ENCODE data around the gene DST. TPM values are rescaled to one million over a fixed set of nuclear protein-coding genes. Genes with fewer than 3 reads are reported as not detected.

Gene DST
- total RNA-seq, 4 donors from 2014 or later = 410 to 588 (median 521) TPM

GRCh38 chr6:56486681-56487080, 156.0 kb downstream of the DST start:
- no peaks in the 10 kb centered on the region for H3K27me3 ChIP-seq
- H3K27ac ChIP-seq (replicated peaks in 1 of 4) = no peak overlapping the region
- DNase-seq (ENCODE audit: extremely low spot score) = no peak
- H3K4me1 ChIP-seq = peaks cover 4 to 52% (median 39%) of the 10 kb centered on the region in 4 donors
- H3K36me3 ChIP-seq = peaks cover 21 to 76% (median 53%) of the 10 kb centered on the region in 4 donors
- 89% methylated on average over 3 of the region's 3 CpGs for WGBS
- TF ChIP-seq POLR2AphosphoS5 (IDR thresholded peaks at IDR 0.05) (no peak), POLR2A (IDR thresholded peaks at IDR 0.05; ENCODE audit: low read depth) (no peak), CTCF (IDR thresholded peaks at IDR 0.05) (no peak), EP300 (IDR thresholded peaks at IDR 0.05) (no peak)
- H3K9me3 ChIP-seq = no peaks in the 10 kb centered on the region
- intact Hi-C loops (cut with DNase I) = loop anchor here (10.0 kb wide), 1 partner anchor 112 kb away; no protein-coding TSS in a partner anchor
- no peak overlapping the region for H3K4me3 ChIP-seq

GRCh38 chr6:56484669-56485068, 158.0 kb downstream of the DST start:
- intact Hi-C loops (cut with DNase I) = loop anchor here (10.0 kb wide), 1 partner anchor 110 kb away; no protein-coding TSS in a partner anchor
- WGBS = 45% methylated on average over 2 of the region's 2 CpGs
- Histone ChIP-seq H3K27me3 (no peaks in the 10 kb centered on the region), H3K9me3 (no peaks in the 10 kb centered on the region), H3K27ac (replicated peaks in 1 of 4) (peak overlapping the region; percentile 20 to 47 (median 40)), H3K4me3 (no peak overlapping the region), H3K36me3 (peaks cover 24 to 83% (median 67%) of the 10 kb centered on the region in 4 donors), H3K4me1 (peaks cover 0 to 40% (median 21%) of the 10 kb centered on the region in 4 donors)
- DNase-seq (ENCODE audit: extremely low spot score) = no peak
- TF ChIP-seq POLR2AphosphoS5 (IDR thresholded peaks at IDR 0.05) (no peak), CTCF (IDR thresholded peaks at IDR 0.05) (no peak), EP300 (IDR thresholded peaks at IDR 0.05) (no peak), POLR2A (IDR thresholded peaks at IDR 0.05; ENCODE audit: low read depth) (no peak)

- Histone ChIP-seq H3K4me3 (no peak overlapping the region), H3K27ac (replicated peaks in 1 of 4) (peak overlapping the region; percentile 20 to 47 (median 40)), H3K36me3 (peaks cover 27 to 81% (median 70%) of the 10 kb centered on the region in 4 donors), H3K27me3 (no peaks in the 10 kb centered on the region), H3K4me1 (peaks cover 0 to 40% (median 20%) of the 10 kb centered on the region in 4 donors), H3K9me3 (peaks cover 0 to 4% (median 0%) of the 10 kb centered on the region in 4 donors)
- TF ChIP-seq POLR2A (IDR thresholded peaks at IDR 0.05; ENCODE audit: low read depth) = no peak
- TF ChIP-seq CTCF (IDR thresholded peaks at IDR 0.05) = no peak
- TF ChIP-seq EP300 (IDR thresholded peaks at IDR 0.05) = no peak
- TF ChIP-seq POLR2AphosphoS5 (IDR thresholded peaks at IDR 0.05) = no peak
- no peak for DNase-seq (ENCODE audit: extremely low spot score)
- intact Hi-C loops (cut with DNase I) = loop anchor here (10.0 kb wide), 1 partner anchor 109 kb away; no protein-coding TSS in a partner anchor
- 37% methylated on average over 1 of the region's 1 CpG for WGBS
Measured at GRCh38 chr6:56483929-56484328, 158.8 kb downstream of the DST start.

GRCh38 chr6:56482525-56482924, 160.2 kb downstream of the DST start:
- Histone ChIP-seq H3K4me3 (no peak overlapping the region), H3K4me1 (peaks cover 0 to 43% (median 24%) of the 10 kb centered on the region in 4 donors), H3K36me3 (peaks cover 27 to 79% (median 67%) of the 10 kb centered on the region in 4 donors), H3K9me3 (peaks cover 0 to 4% (median 0%) of the 10 kb centered on the region in 4 donors), H3K27ac (replicated peaks in 1 of 4) (no peak overlapping the region), H3K27me3 (no peaks in the 10 kb centered on the region)
- no peak for DNase-seq (ENCODE audit: extremely low spot score)
- TF ChIP-seq EP300 (IDR thresholded peaks at IDR 0.05) = no peak
- no peak for TF ChIP-seq CTCF (IDR thresholded peaks at IDR 0.05)
- TF ChIP-seq POLR2AphosphoS5 (IDR thresholded peaks at IDR 0.05) = no peak
- no peak for TF ChIP-seq POLR2A (IDR thresholded peaks at IDR 0.05; ENCODE audit: low read depth)
- WGBS = 84% methylated on average over 8 of the region's 8 CpGs
- intact Hi-C loops (cut with DNase I) = loop anchor here (10.0 kb wide), 1 partner anchor 108 kb away; no protein-coding TSS in a partner anchor

All from esophagus muscularis mucosa (tissue), 4 donors.